Measurements from ENCODE around the gene TRIM54. TPM values are rescaled to one million over a fixed set of nuclear protein-coding genes. Genes with fewer than 3 reads are reported as not detected.
A peak's percentile ranks its signal among the peaks of the same experiment; 100 is the strongest.

TRIM54 gene
- total and polyA plus RNA-seq, 9 donors, result 45.5 to 106 (median 74.0) TPM

- WGBS (ENCODE audit: insufficient coverage), result 37% methylated on average over 11 of the region's 13 CpGs
Observed at GRCh38 chr2:27255187-27255586, 27.0 kb upstream of the TRIM54 start.

GRCh38 chr2:27255660-27256059 is 26.6 kb upstream of the TRIM54 start:
- Histone ChIP-seq H3K27me3 (ENCODE audit: control insufficient read depth, insufficient read depth, low read length) (peaks cover 62% of the 10 kb centered on the region), H3K9me3 (replicated peaks; ENCODE audit: control insufficient read depth, low read depth, low read length) (no peaks in the 10 kb centered on the region), H3K36me3 (ENCODE audit: control insufficient read depth, insufficient read depth, low read length) (no peaks in the 10 kb centered on the region), H3K4me1 (ENCODE audit: control insufficient read depth, insufficient read depth, low read length) (no peaks in the 10 kb centered on the region), H3K27ac (ENCODE audit: low read length) (no peak overlapping the region), H3K4me3 (ENCODE audit: low read length) (no peak overlapping the region)
- 13% methylated on average over 1 of the region's 1 CpG for WGBS (ENCODE audit: insufficient coverage)
- no peak for DNase-seq

More at GRCh38 chr2:27255187-27255586, 27.0 kb upstream of the TRIM54 start:
- Histone ChIP-seq H3K36me3 (ENCODE audit: control insufficient read depth, insufficient read depth, low read length) (no peaks in the 10 kb centered on the region), H3K9me3 (replicated peaks; ENCODE audit: control insufficient read depth, low read depth, low read length) (no peaks in the 10 kb centered on the region), H3K27me3 (ENCODE audit: control insufficient read depth, insufficient read depth, low read length) (peaks cover 62% of the 10 kb centered on the region), H3K27ac (ENCODE audit: low read length) (no peak overlapping the region), H3K4me3 (ENCODE audit: low read length) (no peak overlapping the region), H3K4me1 (ENCODE audit: control insufficient read depth, insufficient read depth, low read length) (peaks cover 1% of the 10 kb centered on the region)
- no peak for DNase-seq

- Histone ChIP-seq H3K27me3 (ENCODE audit: control insufficient read depth, insufficient read depth, low read length) (peaks cover 62% of the 10 kb centered on the region), H3K36me3 (ENCODE audit: control insufficient read depth, insufficient read depth, low read length) (no peaks in the 10 kb centered on the region), H3K4me1 (ENCODE audit: control insufficient read depth, insufficient read depth, low read length) (peaks cover 5% of the 10 kb centered on the region), H3K9me3 (replicated peaks; ENCODE audit: control insufficient read depth, low read depth, low read length) (no peaks in the 10 kb centered on the region), H3K4me3 (ENCODE audit: low read length) (no peak overlapping the region), H3K27ac (ENCODE audit: low read length) (no peak overlapping the region)
- no peak for DNase-seq
- 79% methylated on average over 5 of the region's 7 CpGs for WGBS (ENCODE audit: insufficient coverage)
Observed at GRCh38 chr2:27256855-27257454, 25.3 kb upstream of the TRIM54 start.

- no peak for DNase-seq
- H3K4me1 ChIP-seq (ENCODE audit: control insufficient read depth, insufficient read depth, low read length), result peaks cover 10% of the 10 kb centered on the region
- H3K36me3 ChIP-seq (ENCODE audit: control insufficient read depth, insufficient read depth, low read length), result no peaks in the 10 kb centered on the region
- no peak overlapping the region for H3K4me3 ChIP-seq (ENCODE audit: low read length)
- WGBS (ENCODE audit: insufficient coverage), result 80% methylated on average over 8 of the region's 8 CpGs
- H3K27ac ChIP-seq (ENCODE audit: low read length), result no peak overlapping the region
- H3K9me3 ChIP-seq (replicated peaks; ENCODE audit: control insufficient read depth, low read depth, low read length), result no peaks in the 10 kb centered on the region
- H3K27me3 ChIP-seq (ENCODE audit: control insufficient read depth, insufficient read depth, low read length), result peaks cover 72% of the 10 kb centered on the region
Observed at GRCh38 chr2:27258051-27258450, 24.2 kb upstream of the TRIM54 start.

- Histone ChIP-seq H3K4me1 (ENCODE audit: control insufficient read depth, insufficient read depth, low read length) (peaks cover 36% of the 10 kb centered on the region), H3K36me3 (ENCODE audit: control insufficient read depth, insufficient read depth, low read length) (no peaks in the 10 kb centered on the region), H3K4me3 (ENCODE audit: low read length) (no peak overlapping the region), H3K27ac (ENCODE audit: low read length) (no peak overlapping the region), H3K9me3 (replicated peaks; ENCODE audit: control insufficient read depth, low read depth, low read length) (no peaks in the 10 kb centered on the region), H3K27me3 (ENCODE audit: control insufficient read depth, insufficient read depth, low read length) (peaks cover 89% of the 10 kb centered on the region)
- no peak for DNase-seq
- 23% methylated on average over 7 of the region's 11 CpGs for WGBS (ENCODE audit: insufficient coverage)
Observed at GRCh38 chr2:27261241-27261925, 20.8 kb upstream of the TRIM54 start.

GRCh38 chr2:27261926-27262298 is 20.3 kb upstream of the TRIM54 start:
- under 1% methylated on average over 37 of the region's 40 CpGs for WGBS (ENCODE audit: insufficient coverage)
- Histone ChIP-seq H3K4me1 (ENCODE audit: control insufficient read depth, insufficient read depth, low read length) (peaks cover 36% of the 10 kb centered on the region), H3K27ac (ENCODE audit: low read length) (no peak overlapping the region), H3K4me3 (ENCODE audit: low read length) (no peak overlapping the region), H3K27me3 (ENCODE audit: control insufficient read depth, insufficient read depth, low read length) (peaks cover 93% of the 10 kb centered on the region), H3K9me3 (replicated peaks; ENCODE audit: control insufficient read depth, low read depth, low read length) (no peaks in the 10 kb centered on the region), H3K36me3 (ENCODE audit: control insufficient read depth, insufficient read depth, low read length) (no peaks in the 10 kb centered on the region)
- no peak for DNase-seq

- H3K27ac ChIP-seq (ENCODE audit: low read length), result no peak within 1 kb of the TSS
- under 1% methylated on average over 92 of the region's 96 CpGs for WGBS (ENCODE audit: insufficient coverage)
- peak; percentile 48 for DNase-seq
Observed at GRCh38 chr2:27262379-27263286, 19.6 kb upstream of the TRIM54 start, which contains the start of gene SLC30A3. SLC30A3 (minus strand) TSS chr2:27263047; CDS start chr2:27262906, 141 bp downstream.

GRCh38 chr2:27263287-27264252 is 18.7 kb upstream of the TRIM54 start:
- no peak for DNase-seq
- Histone ChIP-seq H3K4me1 (ENCODE audit: control insufficient read depth, insufficient read depth, low read length) (peaks cover 36% of the 10 kb centered on the region), H3K27ac (ENCODE audit: low read length) (no peak overlapping the region), H3K27me3 (ENCODE audit: control insufficient read depth, insufficient read depth, low read length) (peaks cover 87% of the 10 kb centered on the region), H3K4me3 (ENCODE audit: low read length) (peak overlapping the region; percentile 25), H3K36me3 (ENCODE audit: control insufficient read depth, insufficient read depth, low read length) (no peaks in the 10 kb centered on the region), H3K9me3 (replicated peaks; ENCODE audit: control insufficient read depth, low read depth, low read length) (no peaks in the 10 kb centered on the region)
- under 1% methylated on average over 22 of the region's 46 CpGs for WGBS (ENCODE audit: insufficient coverage)

More at GRCh38 chr2:27262379-27263286, 19.6 kb upstream of the TRIM54 start, which contains the start of gene SLC30A3:
- no peaks in the 10 kb centered on the region for H3K36me3 ChIP-seq (ENCODE audit: control insufficient read depth, insufficient read depth, low read length)
- H3K9me3 ChIP-seq (replicated peaks; ENCODE audit: control insufficient read depth, low read depth, low read length), result no peaks in the 10 kb centered on the region
- H3K4me3 ChIP-seq (ENCODE audit: low read length), result peak within 1 kb of the TSS; percentile 25
- peaks cover 36% of the 10 kb centered on the region for H3K4me1 ChIP-seq (ENCODE audit: control insufficient read depth, insufficient read depth, low read length)
- peaks cover 94% of the 10 kb centered on the region for H3K27me3 ChIP-seq (ENCODE audit: control insufficient read depth, insufficient read depth, low read length)

- no peak for DNase-seq
- H3K27ac ChIP-seq (ENCODE audit: low read length), result no peak overlapping the region
- WGBS (ENCODE audit: insufficient coverage), result 1% methylated on average over 14 of the region's 38 CpGs
Observed at GRCh38 chr2:27264253-27264752, 17.9 kb upstream of the TRIM54 start.

More at GRCh38 chr2:27264253-27264752, 17.9 kb upstream of the TRIM54 start:
- peaks cover 36% of the 10 kb centered on the region for H3K4me1 ChIP-seq (ENCODE audit: control insufficient read depth, insufficient read depth, low read length)
- peak overlapping the region; percentile 32 for H3K4me3 ChIP-seq (ENCODE audit: low read length)
- no peaks in the 10 kb centered on the region for H3K36me3 ChIP-seq (ENCODE audit: control insufficient read depth, insufficient read depth, low read length)
- no peaks in the 10 kb centered on the region for H3K9me3 ChIP-seq (replicated peaks; ENCODE audit: control insufficient read depth, low read depth, low read length)
- peaks cover 82% of the 10 kb centered on the region for H3K27me3 ChIP-seq (ENCODE audit: control insufficient read depth, insufficient read depth, low read length)

Data from muscle of leg (tissue), 11 donors.